ENCODE results near the gene KIF1B.

KIF1B gene

GRCh38 chr1:10271090-10271489, 60.7 kb downstream of the KIF1B start:
- Histone ChIP-seq H3K9ac (ENCODE audit: insufficient read length) (no peak overlapping the region), H3K36me3 (ENCODE audit: insufficient read depth, low read length) (no peaks in the 10 kb centered on the region; the same call in 1 of the 2 replicates), H3K4me3 (no peak overlapping the region), H3K9me3 (ENCODE audit: low read depth, low read length) (no peaks in the 10 kb centered on the region), H3K27ac (no peak overlapping the region)
- no peak for DNase-seq (ENCODE audit: low read depth, low spot score)
- TF ChIP-seq POLR2AphosphoS5 (IDR thresholded peaks at IDR 0.05; ENCODE audit: borderline replicate concordance, low read depth, low read length): no peak
- TF ChIP-seq EZH2 (IDR thresholded peaks at IDR 0.05): no peak
- no peak for TF ChIP-seq FOXP2 (optimal IDR thresholded peaks at IDR 0.05; ENCODE audit: control extremely low read depth, extremely low read length, insufficient read depth)

DNA sequence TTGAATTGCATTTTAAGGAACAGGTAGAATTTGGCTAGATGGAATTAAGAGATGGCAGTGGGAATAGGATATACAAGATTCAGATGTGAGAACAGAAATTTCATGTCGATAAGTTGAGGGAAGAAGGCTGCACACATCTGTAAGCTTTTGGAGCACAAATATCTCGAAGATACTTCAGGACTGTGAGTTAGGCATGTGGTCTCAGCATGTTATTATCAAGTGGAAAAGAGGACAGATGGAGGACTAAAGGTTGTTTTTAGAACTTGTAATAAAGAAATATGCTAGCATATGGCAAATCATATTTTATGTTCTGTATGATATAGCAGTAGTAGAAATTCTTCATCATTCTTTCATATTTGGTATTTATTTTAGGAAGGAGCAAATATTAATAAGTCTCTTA, 61.5 kb downstream of the KIF1B start:
- TF ChIP-seq EZH2 (IDR thresholded peaks at IDR 0.05): no peak
- no peak for TF ChIP-seq POLR2AphosphoS5 (IDR thresholded peaks at IDR 0.05; ENCODE audit: borderline replicate concordance, low read depth, low read length)
- no peak for TF ChIP-seq FOXP2 (optimal IDR thresholded peaks at IDR 0.05; ENCODE audit: control extremely low read depth, extremely low read length, insufficient read depth)
- Histone ChIP-seq H3K9ac (ENCODE audit: insufficient read length) (no peak overlapping the region), H3K4me3 (no peak overlapping the region), H3K27ac (no peak overlapping the region), H3K36me3 (ENCODE audit: insufficient read depth, low read length) (no peaks in the 10 kb centered on the region; the same call in 1 of the 2 replicates), H3K9me3 (ENCODE audit: low read depth, low read length) (no peaks in the 10 kb centered on the region)
- no peak for DNase-seq (ENCODE audit: low read depth, low spot score)

- no peak overlapping the region for H3K9ac ChIP-seq (ENCODE audit: insufficient read length)
- no peaks in the 10 kb centered on the region for H3K9me3 ChIP-seq (ENCODE audit: low read depth, low read length)
- H3K27ac ChIP-seq: no peak overlapping the region
- TF ChIP-seq EZH2 (IDR thresholded peaks at IDR 0.05): no peak
- no peak for TF ChIP-seq POLR2AphosphoS5 (IDR thresholded peaks at IDR 0.05; ENCODE audit: borderline replicate concordance, low read depth, low read length)
- TF ChIP-seq FOXP2 (optimal IDR thresholded peaks at IDR 0.05; ENCODE audit: control extremely low read depth, extremely low read length, insufficient read depth): no peak
- no peak for DNase-seq (ENCODE audit: low read depth, low spot score)
- no peak overlapping the region for H3K4me3 ChIP-seq
- no peaks in the 10 kb centered on the region; the same call in 1 of the 2 replicates for H3K36me3 ChIP-seq (ENCODE audit: insufficient read depth, low read length)
Measured at GRCh38 chr1:10272274-10272673, 61.9 kb downstream of the KIF1B start.

DNA sequence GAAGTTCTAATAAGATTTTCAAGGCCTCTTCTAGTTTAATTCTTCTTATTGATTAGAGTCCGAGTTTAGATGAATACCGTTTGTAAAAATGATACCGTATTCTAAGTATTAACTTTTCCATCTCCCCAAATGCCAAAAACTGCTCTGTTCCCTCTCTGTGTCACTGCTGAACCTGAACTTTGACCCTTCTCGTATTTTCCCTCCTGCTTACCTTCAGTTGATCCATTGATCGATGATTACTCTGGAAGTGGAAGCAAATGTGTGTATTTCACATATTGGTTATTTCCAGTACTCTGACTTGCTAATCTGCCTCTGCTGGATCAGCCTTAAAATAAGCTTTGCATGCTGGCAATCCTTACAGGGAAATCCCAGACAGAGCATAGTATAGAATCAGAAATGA, 68.5 kb downstream of the KIF1B start:
- H3K4me3 ChIP-seq: no peak overlapping the region
- H3K36me3 ChIP-seq (ENCODE audit: insufficient read depth, low read length): peaks cover 9% of the 10 kb centered on the region; the same call in 1 of the 2 replicates
- no peak overlapping the region for H3K9ac ChIP-seq (ENCODE audit: insufficient read length)
- no peak for TF ChIP-seq FOXP2 (optimal IDR thresholded peaks at IDR 0.05; ENCODE audit: control extremely low read depth, extremely low read length, insufficient read depth)
- no peak for TF ChIP-seq EZH2 (IDR thresholded peaks at IDR 0.05)
- TF ChIP-seq POLR2AphosphoS5 (IDR thresholded peaks at IDR 0.05; ENCODE audit: borderline replicate concordance, low read depth, low read length): no peak
- no peaks in the 10 kb centered on the region for H3K9me3 ChIP-seq (ENCODE audit: low read depth, low read length)
- H3K27ac ChIP-seq: no peak overlapping the region
- no peak for DNase-seq (ENCODE audit: low read depth, low spot score)

- H3K4me3 ChIP-seq: no peak overlapping the region
- H3K27ac ChIP-seq: no peak overlapping the region
- peaks cover 9% of the 10 kb centered on the region; the same call in 1 of the 2 replicates for H3K36me3 ChIP-seq (ENCODE audit: insufficient read depth, low read length)
- H3K9me3 ChIP-seq (ENCODE audit: low read depth, low read length): no peaks in the 10 kb centered on the region
- no peak overlapping the region for H3K9ac ChIP-seq (ENCODE audit: insufficient read length)
- DNase-seq (ENCODE audit: low read depth, low spot score): no peak
- TF ChIP-seq POLR2AphosphoS5 (IDR thresholded peaks at IDR 0.05; ENCODE audit: borderline replicate concordance, low read depth, low read length): no peak
- no peak for TF ChIP-seq FOXP2 (optimal IDR thresholded peaks at IDR 0.05; ENCODE audit: control extremely low read depth, extremely low read length, insufficient read depth)
- TF ChIP-seq EZH2 (IDR thresholded peaks at IDR 0.05): no peak
Measured at GRCh38 chr1:10280439-10281350, 70.3 kb downstream of the KIF1B start.

DNA sequence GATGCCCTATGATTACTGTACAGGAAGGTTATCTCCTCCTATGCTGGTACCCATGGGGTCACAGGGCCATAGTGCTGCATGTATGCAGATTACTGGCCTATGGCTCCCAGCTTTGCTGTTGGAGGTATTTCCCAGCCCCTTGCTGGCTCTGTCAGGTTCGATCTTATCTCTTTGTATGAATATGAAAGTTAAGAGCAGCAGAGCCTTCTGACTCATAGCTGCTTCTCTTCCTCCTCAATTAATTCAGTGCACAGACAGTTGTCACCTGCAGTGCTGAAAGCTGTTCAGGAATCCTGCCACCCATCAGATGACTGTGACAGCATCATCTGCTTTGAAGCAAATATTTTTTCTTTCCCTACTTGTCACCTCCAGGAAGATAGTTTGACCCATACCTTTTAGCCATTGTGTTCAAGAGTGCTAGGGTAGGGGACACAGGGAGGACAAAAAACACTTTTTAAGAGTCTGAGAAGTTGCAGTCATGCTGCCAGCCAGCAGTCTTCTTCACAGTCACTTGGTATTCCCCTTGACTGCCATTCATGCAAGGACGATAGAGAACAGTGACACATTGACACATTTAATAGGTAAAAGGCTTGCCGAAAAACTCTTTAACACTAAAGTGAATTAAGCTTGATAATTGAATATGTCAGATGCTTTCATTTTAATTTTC, 73.1 kb downstream of the KIF1B start:
- TF ChIP-seq EZH2 (IDR thresholded peaks at IDR 0.05) (no peak), FOXP2 (optimal IDR thresholded peaks at IDR 0.05; ENCODE audit: control extremely low read depth, extremely low read length, insufficient read depth) (no peak), POLR2AphosphoS5 (IDR thresholded peaks at IDR 0.05; ENCODE audit: borderline replicate concordance, low read depth, low read length) (no peak)
- H3K9me3 ChIP-seq (ENCODE audit: low read depth, low read length): no peaks in the 10 kb centered on the region
- H3K27ac ChIP-seq: no peak overlapping the region
- H3K9ac ChIP-seq (ENCODE audit: insufficient read length): no peak overlapping the region
- DNase-seq (ENCODE audit: low read depth, low spot score): no peak
- no peak overlapping the region for H3K4me3 ChIP-seq
- peaks cover 9% of the 10 kb centered on the region; the same call in 1 of the 2 replicates for H3K36me3 ChIP-seq (ENCODE audit: insufficient read depth, low read length)

- Histone ChIP-seq H3K36me3 (ENCODE audit: insufficient read depth, low read length) (peaks cover 9% of the 10 kb centered on the region; the same call in 1 of the 2 replicates), H3K9me3 (ENCODE audit: low read depth, low read length) (no peaks in the 10 kb centered on the region), H3K27ac (no peak overlapping the region), H3K9ac (ENCODE audit: insufficient read length) (no peak overlapping the region), H3K4me3 (no peak overlapping the region)
- DNase-seq (ENCODE audit: low read depth, low spot score): no peak
- TF ChIP-seq POLR2AphosphoS5 (IDR thresholded peaks at IDR 0.05; ENCODE audit: borderline replicate concordance, low read depth, low read length) (no peak), FOXP2 (optimal IDR thresholded peaks at IDR 0.05; ENCODE audit: control extremely low read depth, extremely low read length, insufficient read depth) (no peak), EZH2 (IDR thresholded peaks at IDR 0.05) (no peak)
Measured at GRCh38 chr1:10286244-10286643, 75.9 kb downstream of the KIF1B start.

DNA sequence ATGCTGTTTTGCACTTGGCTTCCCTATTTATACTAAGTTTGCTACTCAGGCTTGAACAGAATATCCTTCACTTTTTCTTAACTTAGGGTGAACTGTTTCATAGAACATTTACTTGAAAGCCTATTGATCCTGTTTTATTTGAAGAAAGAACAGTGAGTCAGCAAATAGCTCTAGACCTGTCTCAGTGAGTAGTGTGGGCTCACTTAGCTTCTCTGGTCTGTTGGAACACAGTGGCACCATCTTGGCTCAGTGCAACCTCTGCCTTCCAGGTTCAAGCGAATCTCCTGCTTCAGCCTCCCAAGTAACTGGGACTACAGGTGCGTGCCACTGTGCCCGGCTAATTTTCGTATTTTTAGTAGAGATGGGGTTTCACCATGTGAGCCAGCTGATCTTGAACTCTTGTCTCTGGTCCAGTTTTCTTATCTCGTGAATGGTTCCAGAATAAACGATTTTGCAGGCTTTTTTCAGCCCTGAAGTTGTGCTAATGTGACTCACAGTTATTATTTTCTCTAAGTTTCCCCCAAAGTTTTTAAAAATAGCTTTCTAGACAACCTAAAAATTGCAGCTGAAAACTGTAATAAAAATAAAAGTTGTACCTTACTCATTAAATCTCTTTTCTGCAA, 76.8 kb downstream of the KIF1B start:
- TF ChIP-seq FOXP2 (optimal IDR thresholded peaks at IDR 0.05; ENCODE audit: control extremely low read depth, extremely low read length, insufficient read depth) (no peak), EZH2 (IDR thresholded peaks at IDR 0.05) (no peak), POLR2AphosphoS5 (IDR thresholded peaks at IDR 0.05; ENCODE audit: borderline replicate concordance, low read depth, low read length) (no peak)
- no peak overlapping the region for H3K9ac ChIP-seq (ENCODE audit: insufficient read length)
- no peak for DNase-seq (ENCODE audit: low read depth, low spot score)
- H3K4me3 ChIP-seq: no peak overlapping the region
- H3K27ac ChIP-seq: no peak overlapping the region
- peaks cover 9% of the 10 kb centered on the region; the same call in 1 of the 2 replicates for H3K36me3 ChIP-seq (ENCODE audit: insufficient read depth, low read length)
- no peaks in the 10 kb centered on the region for H3K9me3 ChIP-seq (ENCODE audit: low read depth, low read length)
